ENCODE results near the gene UGCG.

- TF ChIP-seq CTCF (IDR thresholded peaks at IDR 0.05) = no peak
- no peak for TF ChIP-seq POLR2A (IDR thresholded peaks at IDR 0.05)
Observed at GRCh38 chr9:111919875-111920274, 23.3 kb downstream of the UGCG start.

All from thyroid gland (tissue), 4 donors.